Activated CD4-positive, CD25-positive, alpha-beta regulatory T cell treated with anti-CD3 and anti-CD28 coated beads, Interleukin-2, amount 50 U/mL, for 72 hours (primary cell): ENCODE results near the gene SMIM22.

Source experiments
- DNase-seq: peaks from one replicate; pipeline ENCODE4 v3.0.0; 2021

Gene SMIM22

GRCh38 chr16:4828567-4829321 lies 33.6 kb downstream of the SMIM22 start:
- no peak for DNase-seq

GRCh38 chr16:4830408-4830807 lies 35.2 kb downstream of the SMIM22 start:
- no peak for DNase-seq

GRCh38 chr16:4831616-4832015 lies 36.4 kb downstream of the SMIM22 start:
- DNase-seq, result no peak

- no peak for DNase-seq
Measured at GRCh38 chr16:4832698-4833343, 37.7 kb downstream of the SMIM22 start.

- DNase-seq, result no peak
Measured at GRCh38 chr16:4833584-4833983, 38.4 kb downstream of the SMIM22 start.

GRCh38 chr16:4836727-4837126 lies 41.6 kb downstream of the SMIM22 start:
- no peak for DNase-seq

- no peak for DNase-seq
Measured at GRCh38 chr16:4837733-4838501, 42.7 kb downstream of the SMIM22 start.

- no peak for DNase-seq
Measured at GRCh38 chr16:4839942-4840341, 44.8 kb downstream of the SMIM22 start.

GRCh38 chr16:4840984-4841383 lies 45.8 kb downstream of the SMIM22 start:
- no peak for DNase-seq
